ENCODE results near the gene DCAF7.

Gene DCAF7

GRCh38 chr17:63525190-63525946, 24.9 kb upstream of the DCAF7 start:
- DNase-seq = no peak

DNA sequence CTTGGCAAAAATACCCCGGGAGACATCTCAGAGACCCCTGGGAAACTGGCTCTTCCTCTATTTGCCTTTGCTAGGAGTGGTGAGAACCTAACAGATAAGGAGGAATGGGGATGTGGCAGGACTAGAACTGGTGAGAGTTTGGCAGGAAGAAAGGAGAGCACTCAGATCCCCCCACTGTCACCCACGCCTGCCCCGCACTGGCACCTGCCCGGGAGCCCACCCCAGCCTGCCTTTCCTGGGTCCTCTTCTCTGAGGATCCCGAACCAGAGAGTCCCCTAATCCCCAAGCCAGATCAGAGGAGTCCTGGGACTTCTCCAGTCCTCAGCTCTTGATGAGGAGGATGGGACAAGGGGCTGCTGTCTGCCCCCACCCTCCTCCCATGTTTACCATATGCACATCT, 23.4 kb upstream of the DCAF7 start:
- no peak for DNase-seq

DNA sequence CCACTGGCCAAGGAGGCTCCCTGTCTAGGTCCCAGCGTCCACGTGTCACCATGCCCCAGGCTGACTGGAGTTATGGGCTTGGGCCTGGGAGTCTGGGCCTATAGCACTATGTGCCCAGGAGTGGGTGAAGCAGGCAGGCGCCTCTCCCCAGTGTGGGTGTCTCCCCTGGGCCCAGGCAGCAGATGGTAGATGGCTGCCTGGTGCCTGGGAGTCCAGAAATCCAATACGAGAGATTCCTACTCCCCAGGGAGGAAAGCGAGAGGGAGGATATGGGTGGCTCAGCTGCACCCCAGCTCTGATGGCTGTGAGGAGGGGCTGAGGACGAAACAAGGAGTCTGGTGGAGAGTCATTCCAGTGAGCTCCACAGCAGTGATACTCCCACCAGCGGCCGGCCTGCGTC, 22.1 kb upstream of the DCAF7 start:
- no peak for DNase-seq

DNA sequence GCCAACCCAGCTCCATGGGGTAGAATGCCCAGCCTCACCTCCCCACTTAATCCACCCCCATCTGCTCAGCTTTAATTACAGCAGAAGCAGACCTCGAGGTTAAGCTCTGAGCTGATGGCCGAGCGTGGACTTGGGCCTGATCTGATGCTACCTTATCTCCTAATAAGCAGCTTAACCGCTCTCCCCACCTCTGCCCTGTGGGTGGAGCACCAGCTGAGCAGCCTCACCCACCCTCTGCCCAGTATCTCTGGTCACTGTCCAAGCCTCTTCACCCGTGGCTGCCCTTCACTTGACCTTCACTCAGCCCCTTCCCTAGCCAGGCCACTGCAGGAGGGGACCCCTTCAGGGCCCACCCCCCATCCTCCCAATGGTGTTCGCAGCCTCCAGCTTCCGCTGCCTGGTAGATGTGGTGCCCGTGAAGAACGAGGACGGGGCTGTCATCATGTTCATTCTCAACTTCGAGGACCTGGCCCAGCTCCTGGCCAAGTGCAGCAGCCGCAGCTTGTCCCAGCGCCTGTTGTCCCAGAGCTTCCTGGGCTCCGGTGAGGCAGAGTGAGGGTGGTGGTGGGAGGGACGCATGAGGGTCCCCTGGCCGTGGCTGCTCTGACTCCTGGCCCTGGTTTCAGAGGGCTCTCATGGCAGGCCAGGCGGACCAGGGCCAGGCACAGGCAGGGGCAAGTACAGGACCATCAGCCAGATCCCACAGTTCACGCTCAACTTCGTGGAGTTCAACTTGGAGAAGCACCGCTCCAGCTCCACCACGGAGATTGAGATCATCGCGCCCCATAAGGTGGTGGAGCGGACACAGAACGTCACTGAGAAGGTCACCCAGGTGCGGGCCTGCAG, 20.3 kb upstream of the DCAF7 start:
- DNase-seq = no peak

GRCh38 chr17:63530557-63531021, 19.7 kb upstream of the DCAF7 start:
- DNase-seq = no peak

GRCh38 chr17:63531022-63531965, 19.0 kb upstream of the DCAF7 start:
- no peak for DNase-seq

- no peak for DNase-seq
These were observed 16.7 kb upstream of the DCAF7 start for GRCh38 chr17:63533433-63534077.

DNA sequence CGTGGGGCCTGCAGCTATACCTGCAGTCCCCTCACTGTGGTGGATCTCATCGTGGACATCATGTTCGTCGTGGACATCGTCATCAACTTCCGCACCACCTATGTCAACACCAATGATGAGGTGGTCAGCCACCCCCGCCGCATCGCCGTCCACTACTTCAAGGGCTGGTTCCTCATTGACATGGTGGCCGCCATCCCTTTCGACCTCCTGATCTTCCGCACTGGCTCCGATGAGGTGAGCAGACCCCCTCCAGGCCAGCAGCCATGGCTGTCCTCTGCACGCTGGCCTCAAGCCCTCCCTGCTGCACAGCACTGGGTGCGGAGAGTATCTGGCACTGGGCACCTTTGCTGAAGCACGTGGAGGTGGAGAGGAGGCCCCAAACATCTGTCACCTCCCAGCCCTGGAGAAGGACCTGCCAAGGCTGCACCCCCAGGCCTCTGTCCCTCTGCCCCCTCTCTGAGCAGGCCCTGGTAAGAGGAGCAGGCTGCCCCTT, 16.2 kb upstream of the DCAF7 start:
- DNase-seq = no peak

GRCh38 chr17:63534816-63535455, 15.3 kb upstream of the DCAF7 start:
- DNase-seq = no peak

GRCh38 chr17:63535640-63536039, 14.6 kb upstream of the DCAF7 start:
- DNase-seq = no peak

- DNase-seq = no peak
These were observed 13.3 kb upstream of the DCAF7 start for GRCh38 chr17:63537001-63537400.

DNA sequence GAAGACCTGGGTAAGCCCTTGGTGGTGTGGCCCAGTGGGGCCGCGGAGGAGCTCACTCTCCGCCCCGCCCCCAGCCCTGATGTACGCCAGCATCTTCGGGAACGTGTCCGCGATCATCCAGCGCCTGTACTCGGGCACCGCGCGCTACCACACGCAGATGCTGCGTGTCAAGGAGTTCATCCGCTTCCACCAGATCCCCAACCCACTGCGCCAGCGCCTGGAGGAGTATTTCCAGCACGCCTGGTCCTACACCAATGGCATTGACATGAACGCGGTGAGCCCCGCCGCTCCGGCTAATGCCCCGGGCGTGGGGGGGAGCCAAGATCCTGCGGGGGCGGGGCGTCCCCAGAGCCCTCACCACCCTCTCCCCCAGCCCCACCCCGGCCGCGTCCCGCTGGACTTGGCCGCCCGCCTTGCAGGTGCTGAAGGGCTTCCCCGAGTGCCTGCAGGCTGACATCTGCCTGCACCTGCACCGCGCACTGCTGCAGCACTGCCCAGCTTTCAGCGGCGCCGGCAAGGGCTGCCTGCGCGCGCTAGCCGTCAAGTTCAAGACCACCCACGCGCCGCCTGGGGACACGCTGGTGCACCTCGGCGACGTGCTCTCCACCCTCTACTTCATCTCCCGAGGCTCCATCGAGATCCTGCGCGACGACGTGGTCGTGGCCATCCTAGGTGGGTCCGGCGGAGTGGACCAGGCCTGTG, 12.1 kb upstream of the DCAF7 start:
- peak; percentile 47 to 56 for DNase-seq

GRCh38 chr17:63538693-63539595, 11.3 kb upstream of the DCAF7 start:
- DNase-seq = no peak

DNA sequence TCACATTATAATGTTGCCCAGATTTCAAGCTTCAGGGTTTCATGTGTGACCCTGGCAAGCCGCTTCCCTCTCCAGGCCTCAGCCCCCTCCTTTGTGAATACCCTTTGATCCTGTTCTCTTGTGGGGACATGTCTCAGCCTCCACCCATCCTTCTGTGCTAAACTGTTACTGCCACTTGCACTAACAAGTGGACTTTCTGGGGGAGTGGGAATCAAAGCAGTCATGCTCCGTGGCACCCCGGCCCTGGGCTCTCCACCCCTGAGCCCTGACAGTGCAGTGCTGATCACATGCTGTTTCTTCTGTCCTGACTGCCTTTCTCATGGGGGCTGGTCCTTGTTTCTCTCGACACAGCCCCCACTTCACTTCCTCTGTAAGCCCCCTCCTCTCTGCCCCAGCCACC, 9.7 kb upstream of the DCAF7 start:
- no peak for DNase-seq

GRCh38 chr17:63542218-63542545, 8.1 kb upstream of the DCAF7 start:
- DNase-seq = no peak

DNA sequence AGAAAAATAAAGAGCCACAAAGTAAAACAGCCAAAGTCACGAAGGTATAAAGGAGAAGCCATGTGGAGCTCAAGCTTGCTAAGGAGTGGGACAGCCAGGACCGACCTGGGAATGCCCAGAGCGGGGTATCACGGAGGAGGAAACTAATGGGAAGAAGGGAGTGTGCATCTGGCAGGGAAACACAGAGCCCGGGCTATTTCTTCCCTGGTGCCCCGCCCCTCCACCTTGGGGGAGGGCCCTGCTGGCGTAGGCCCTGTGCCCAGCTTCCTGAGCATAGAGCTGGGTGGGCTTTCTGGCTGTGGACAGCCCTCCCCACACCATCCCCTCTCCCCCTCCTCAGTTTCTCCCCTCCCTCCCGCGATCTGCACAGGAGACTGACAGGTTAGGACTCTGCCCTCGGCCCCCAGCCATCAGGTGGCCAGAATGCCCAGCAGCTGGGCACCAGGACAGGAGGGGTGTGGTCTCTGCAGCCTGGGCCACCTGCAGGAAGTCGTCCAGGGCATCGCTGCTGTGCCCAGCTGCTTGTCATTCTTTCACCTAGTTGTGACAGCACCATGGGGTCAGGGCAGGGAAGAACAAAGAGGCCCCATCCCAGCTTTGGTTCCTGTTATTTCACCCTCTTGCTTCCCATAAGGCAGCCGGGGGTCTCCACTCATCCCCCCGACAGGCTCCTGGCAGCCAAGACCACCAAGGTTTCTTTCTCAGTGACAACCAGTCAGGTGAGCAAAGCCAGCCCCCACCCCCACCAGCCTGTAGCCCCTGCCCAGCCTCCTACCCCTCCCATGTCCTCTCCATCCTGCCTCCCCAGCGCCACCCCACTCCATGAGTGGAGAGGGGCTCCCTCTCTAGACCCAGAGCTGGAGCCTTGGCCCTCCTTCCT, 7.1 kb upstream of the DCAF7 start:
- peak; percentile 60 to 64 for DNase-seq

DNA sequence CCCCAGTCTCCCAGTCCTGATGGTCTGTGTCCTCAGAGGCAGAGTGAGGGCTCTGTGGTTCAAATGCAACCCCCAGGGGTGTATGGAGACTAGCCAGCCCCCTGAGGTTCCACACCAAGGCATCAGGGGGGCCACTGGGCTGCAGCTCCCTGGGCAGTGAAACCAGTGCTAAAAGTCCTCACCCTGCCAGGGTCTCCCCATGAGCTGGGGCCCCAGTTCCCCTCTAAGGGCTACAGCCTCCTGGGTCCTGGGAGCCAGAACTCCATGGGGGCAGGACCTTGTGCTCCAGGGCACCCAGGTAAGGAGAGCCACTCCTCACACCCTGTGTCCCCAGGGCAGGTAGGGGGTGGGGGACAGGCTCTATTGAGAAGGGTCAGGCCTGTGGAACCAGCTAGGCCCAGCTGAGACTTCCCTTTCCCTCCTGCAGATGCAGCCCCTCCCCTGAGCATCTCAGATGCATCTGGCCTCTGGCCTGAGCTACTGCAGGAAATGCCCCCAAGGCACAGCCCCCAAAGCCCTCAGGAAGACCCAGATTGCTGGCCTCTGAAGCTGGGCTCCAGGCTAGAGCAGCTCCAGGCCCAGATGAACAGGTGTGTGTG, 6.4 kb upstream of the DCAF7 start:
- DNase-seq = no peak

GRCh38 chr17:63544467-63545301, 5.6 kb upstream of the DCAF7 start:
- no peak for DNase-seq
